K562 (cell line): ENCODE data around the gene GADD45GIP1. TPM values are rescaled to one million over a fixed set of nuclear protein-coding genes. Genes with fewer than 3 reads are reported as not detected.

ENCODE experiments used
- CUX1 ChIP-seq: fragments of 200-800 bp; sonication (Bioruptor generic); IDR thresholded peaks from 2 replicates; pipeline ENCODE4 v1.6.1; 2016; ENCODE audit warnings: missing genetic modification characterization, missing compliant biosample characterization
- E2F5 ChIP-seq: sonication (generic); formaldehyde crosslinking; IDR thresholded peaks from 2 replicates; pipeline ENCODE4 v1.8.0; 2022; ENCODE audit warnings: mild to moderate bottlenecking, missing genetic modification reagents
- MCM5 ChIP-seq: fragments of 450-650 bp; IDR thresholded peaks from 2 replicates; pipeline ENCODE4 v1.6.1; 2016; ENCODE audit warnings: low read depth
- MLLT1 ChIP-seq, 2 experiments: fragments of 450-650 bp; IDR thresholded peaks; 2 replicates each; pipeline ENCODE4 v1.6.1; 2016
- NFRKB ChIP-seq: fragments of 450-650 bp; IDR thresholded peaks from 2 replicates; pipeline ENCODE4 v1.6.1; 2016; ENCODE audit warnings: low read depth
- POLR2AphosphoS2 ChIP-seq: IDR thresholded peaks from 2 replicates; pipeline ENCODE4 v1.6.1; 2012; ENCODE audit warnings: low read length, improper control_type of control experiment
- SIX5 ChIP-seq, 2 experiments: IDR thresholded peaks; 2 replicates each; pipeline ENCODE4 v1.6.1; 2011; ENCODE audit warnings: low read length in 2 of 2, borderline replicate concordance in 1 of 2, low read depth in 1 of 2, mild to moderate bottlenecking in 1 of 2, moderate library complexity in 1 of 2; ENCODE audit not compliant: insufficient read depth in 1 of 2
- ZNF655 ChIP-seq: fragments of 250-450 bp; sonication (Bioruptor Pico); IDR thresholded peaks from 2 replicates; pipeline ENCODE4 v1.5.0; 2021
- ZNF668 ChIP-seq: fragments of 250-450 bp; sonication (Bioruptor Pico); IDR thresholded peaks from 2 replicates; pipeline ENCODE4 v1.8.0; 2022; ENCODE audit warnings: mild to moderate bottlenecking, inconsistent platforms
- polyA plus RNA-seq, 8 experiments: library from polyadenylated mRNA; depleted of rRNA in 4 of 8; stranded (reverse) in 5 of 8; unstranded in 3 of 8; fragments of >200 nt; fragmentation: Nextera tagmentation in 2 of 8; fragmentation: Illumina TruSeq in 1 of 8; extraction: Ambion mirVana in 2 of 8; extraction: Trizol in 1 of 8; gene quantifications; 2 replicates each; pipeline versions ENCODE4 v1.2.1 to v1.2.3, GENCODE V29; 2011 to 2014; ENCODE audit warnings: inconsistent platforms in 1 of 8, missing spikeins in 1 of 8
- total RNA-seq, 7 experiments: library from RNA; depleted of rRNA in 6 of 7; stranded (reverse); fragments of >200 nt in 6 of 7; fragmentation: Illumina TruSeq in 2 of 7; extraction: Trizol in 2 of 7; gene quantifications; 2 replicates each; pipeline versions ENCODE4 v1.2.1 to v1.2.3, GENCODE V29; 2011 to 2021; ENCODE audit warnings: low replicate concordance in 1 of 7
- TF ChIP-seq, protein P1 (sequence below): fragments of 450-650 bp; IDR thresholded peaks from 2 replicates; pipeline ENCODE4 v1.6.1; 2016; ENCODE audit warnings: low read depth

The GADD45GIP1 gene
- total and polyA plus RNA-seq, 9 of the 15 experiments (the other 6 are each of a cell fraction or from before 2014, with no cell fraction given), result 5.1 to 161 (median 29.2) TPM

- no peak for TF ChIP-seq ZNF655 (CRISPR knock-in tag)
- 0 out of 4 replicates have a peak, but pooled peaks of 1 of the 2 experiments have one; percentile 5 for TF ChIP-seq MLLT1 (IDR thresholded peaks at IDR 0.05)
- no peak for TF ChIP-seq MCM5
- TF ChIP-seq SIX5 (IDR thresholded peaks at IDR 0.05; ENCODE audit: borderline replicate concordance in 1 of 2, insufficient read depth in 1 of 2, low read depth in 1 of 2, low read length in 2 of 2), result no peak
- TF ChIP-seq, protein P1, sequence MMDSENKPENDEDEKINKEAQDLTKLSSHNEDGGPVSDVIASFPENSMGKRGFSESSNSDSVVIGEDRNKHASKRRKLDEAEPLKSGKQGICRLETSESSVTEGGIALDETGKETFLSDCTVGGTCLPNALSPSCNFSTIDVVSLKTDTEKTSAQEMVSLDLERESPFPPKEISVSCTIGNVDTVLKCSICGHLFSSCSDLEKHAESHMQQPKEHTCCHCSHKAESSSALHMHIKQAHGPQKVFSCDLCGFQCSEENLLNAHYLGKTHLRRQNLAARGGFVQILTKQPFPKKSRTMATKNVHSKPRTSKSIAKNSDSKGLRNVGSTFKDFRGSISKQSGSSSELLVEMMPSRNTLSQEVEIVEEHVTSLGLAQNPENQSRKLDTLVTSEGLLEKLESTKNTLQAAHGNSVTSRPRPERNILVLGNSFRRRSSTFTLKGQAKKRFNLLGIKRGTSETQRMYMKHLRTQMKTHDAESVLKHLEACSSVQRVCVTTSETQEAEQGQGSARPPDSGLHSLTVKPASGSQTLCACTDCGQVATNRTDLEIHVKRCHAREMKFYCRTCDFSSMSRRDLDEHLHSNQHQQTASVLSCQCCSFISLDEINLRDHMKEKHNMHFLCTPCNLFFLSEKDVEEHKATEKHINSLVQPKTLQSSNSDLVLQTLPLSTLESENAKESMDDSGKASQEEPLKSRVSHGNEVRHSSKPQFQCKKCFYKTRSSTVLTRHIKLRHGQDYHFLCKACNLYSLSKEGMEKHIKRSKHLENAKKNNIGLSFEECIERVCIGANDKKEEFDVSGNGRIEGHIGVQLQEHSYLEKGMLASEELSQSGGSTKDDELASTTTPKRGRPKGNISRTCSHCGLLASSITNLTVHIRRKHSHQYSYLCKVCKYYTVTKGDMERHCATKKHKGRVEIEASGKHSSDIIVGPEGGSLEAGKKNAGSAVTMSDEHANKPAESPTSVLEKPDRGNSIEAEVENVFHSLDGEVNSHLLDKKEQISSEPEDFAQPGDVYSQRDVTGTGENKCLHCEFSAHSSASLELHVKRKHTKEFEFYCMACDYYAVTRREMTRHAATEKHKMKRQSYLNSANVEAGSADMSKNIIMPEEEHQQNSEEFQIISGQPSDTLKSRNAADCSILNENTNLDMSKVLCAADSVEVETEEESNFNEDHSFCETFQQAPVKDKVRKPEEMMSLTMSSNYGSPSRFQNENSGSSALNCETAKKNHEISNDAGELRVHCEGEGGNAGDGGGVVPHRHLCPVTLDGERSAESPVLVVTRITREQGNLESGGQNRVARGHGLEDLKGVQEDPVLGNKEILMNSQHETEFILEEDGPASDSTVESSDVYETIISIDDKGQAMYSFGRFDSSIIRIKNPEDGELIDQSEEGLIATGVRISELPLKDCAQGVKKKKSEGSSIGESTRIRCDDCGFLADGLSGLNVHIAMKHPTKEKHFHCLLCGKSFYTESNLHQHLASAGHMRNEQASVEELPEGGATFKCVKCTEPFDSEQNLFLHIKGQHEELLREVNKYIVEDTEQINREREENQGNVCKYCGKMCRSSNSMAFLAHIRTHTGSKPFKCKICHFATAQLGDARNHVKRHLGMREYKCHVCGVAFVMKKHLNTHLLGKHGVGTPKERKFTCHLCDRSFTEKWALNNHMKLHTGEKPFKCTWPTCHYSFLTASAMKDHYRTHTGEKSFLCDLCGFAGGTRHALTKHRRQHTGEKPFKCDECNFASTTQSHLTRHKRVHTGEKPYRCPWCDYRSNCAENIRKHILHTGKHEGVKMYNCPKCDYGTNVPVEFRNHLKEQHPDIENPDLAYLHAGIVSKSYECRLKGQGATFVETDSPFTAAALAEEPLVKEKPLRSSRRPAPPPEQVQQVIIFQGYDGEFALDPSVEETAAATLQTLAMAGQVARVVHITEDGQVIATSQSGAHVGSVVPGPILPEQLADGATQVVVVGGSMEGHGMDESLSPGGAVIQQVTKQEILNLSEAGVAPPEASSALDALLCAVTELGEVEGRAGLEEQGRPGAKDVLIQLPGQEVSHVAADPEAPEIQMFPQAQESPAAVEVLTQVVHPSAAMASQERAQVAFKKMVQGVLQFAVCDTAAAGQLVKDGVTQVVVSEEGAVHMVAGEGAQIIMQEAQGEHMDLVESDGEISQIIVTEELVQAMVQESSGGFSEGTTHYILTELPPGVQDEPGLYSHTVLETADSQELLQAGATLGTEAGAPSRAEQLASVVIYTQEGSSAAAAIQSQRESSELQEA, result peak; percentile 32; the same call in 1 of the 2 replicates
- TF ChIP-seq NFRKB, result no peak
- TF ChIP-seq CUX1 (CRISPR knock-in tag), result no peak
- TF ChIP-seq POLR2AphosphoS2, result no peak
- no peak for TF ChIP-seq ZNF668
- TF ChIP-seq E2F5 (CRISPR knock-in tag), result no peak
Measured at GRCh38 chr19:12984143-12984627, 27.2 kb upstream of the GADD45GIP1 start (continued).
